HG02610 (cell line): ENCODE results near the gene NCAN.
"Not testable (repeated sequence)": the region's sequence is repeated elsewhere in the genome, so short reads cannot be mapped to it uniquely, and the experiment has no call there.

Experiments used
- ATAC-seq: cut with Tn5 transposase; IDR thresholded peaks from one replicate; pipeline ENCODE4 v1.9.1; 2021; ENCODE audit warnings: mild to moderate bottlenecking, moderate library complexity; ENCODE audit not compliant: unreplicated experiment

NCAN gene

GRCh38 chr19:19223636-19224035 lies 11.9 kb downstream of the NCAN start:
- no peak for ATAC-seq

GRCh38 chr19:19224150-19224851 lies 12.5 kb downstream of the NCAN start:
- no peak for ATAC-seq

DNA sequence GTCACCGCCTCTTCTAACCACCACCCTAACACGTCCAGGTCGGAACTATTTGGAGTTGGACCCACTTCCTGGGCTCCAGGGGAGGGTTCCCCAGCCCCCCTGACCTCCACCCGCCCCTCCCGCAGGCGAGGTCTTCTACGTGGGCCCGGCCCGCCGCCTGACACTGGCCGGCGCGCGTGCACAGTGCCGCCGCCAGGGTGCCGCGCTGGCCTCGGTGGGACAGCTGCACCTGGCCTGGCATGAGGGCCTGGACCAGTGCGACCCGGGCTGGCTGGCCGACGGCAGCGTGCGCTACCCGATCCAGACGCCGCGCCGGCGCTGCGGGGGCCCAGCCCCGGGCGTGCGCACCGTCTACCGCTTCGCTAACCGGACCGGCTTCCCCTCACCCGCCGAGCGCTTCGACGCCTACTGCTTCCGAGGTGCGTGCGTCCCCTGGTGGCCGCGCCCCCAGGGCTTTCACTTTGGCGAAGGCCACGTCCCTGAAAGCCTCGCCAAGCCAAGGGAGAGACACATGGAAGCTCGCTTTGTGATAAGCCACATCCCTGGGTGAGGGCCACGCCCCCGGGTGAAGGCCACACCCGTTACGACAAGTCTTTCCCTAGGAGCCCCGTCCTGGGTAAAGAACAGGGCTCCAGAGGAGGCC lies 13.2 kb downstream of the NCAN start:
- no peak for ATAC-seq

- no peak for ATAC-seq
Observed at GRCh38 chr19:19226204-19226603, 14.4 kb downstream of the NCAN start.

DNA sequence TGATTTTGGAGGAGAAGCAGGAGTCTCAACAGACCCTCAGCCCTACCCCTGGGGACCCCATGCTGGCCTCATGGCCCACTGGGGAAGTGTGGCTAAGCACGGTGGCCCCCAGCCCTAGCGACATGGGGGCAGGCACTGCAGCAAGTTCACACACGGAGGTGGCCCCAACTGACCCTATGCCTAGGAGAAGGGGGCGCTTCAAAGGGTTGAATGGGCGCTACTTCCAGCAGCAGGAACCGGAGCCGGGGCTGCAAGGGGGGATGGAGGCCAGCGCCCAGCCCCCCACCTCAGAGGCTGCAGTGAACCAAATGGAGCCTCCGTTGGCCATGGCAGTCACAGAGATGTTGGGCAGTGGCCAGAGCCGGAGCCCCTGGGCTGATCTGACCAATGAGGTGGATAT lies 14.9 kb downstream of the NCAN start:
- ATAC-seq: no peak

- ATAC-seq: no peak
Observed at GRCh38 chr19:19227217-19227616, 15.5 kb downstream of the NCAN start.

DNA sequence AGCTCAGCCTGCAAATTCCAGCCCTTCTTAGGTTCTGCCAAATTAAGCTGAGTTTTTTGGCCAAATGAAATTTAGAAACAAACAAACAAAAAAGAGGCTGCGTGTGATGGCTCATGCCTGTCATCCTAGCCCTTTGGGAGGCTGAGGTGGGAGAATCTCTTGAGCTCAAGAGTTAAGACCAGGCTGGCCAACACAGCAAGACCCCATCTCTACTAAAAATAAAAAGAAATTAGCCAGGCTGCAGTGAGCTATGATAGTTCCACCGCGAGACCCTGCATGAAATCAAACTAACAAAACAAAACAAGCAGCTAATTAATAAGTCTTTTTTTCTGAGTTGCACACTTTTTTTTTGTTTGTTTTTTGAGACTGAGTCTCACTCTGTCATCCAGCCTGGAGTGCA lies 17.9 kb downstream of the NCAN start:
- no peak for ATAC-seq

GRCh38 chr19:19230999-19231398 lies 19.2 kb downstream of the NCAN start:
- no peak for ATAC-seq

DNA sequence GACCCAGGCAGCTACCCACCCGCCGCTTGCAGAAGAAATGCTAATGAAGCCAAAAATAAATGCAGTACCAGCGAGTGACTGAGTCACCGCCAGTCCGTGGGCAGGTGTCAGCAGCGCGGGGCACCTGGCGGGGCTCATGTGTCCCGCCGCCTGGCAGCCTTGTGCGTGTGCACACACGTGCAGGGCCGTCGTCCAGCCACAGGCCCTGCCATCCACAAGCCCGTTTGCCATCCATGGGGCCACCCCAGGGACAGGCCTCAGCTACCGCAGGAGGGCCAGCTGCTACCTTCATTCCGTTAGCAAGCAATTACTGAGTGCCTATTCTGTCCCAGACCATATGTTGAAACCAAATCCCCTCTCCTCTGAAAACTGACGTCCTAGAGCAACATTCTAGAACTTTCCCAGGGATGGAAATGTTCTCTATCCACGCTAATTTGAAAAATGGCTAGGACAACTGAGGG lies 20.5 kb downstream of the NCAN start:
- ATAC-seq: no peak

GRCh38 chr19:19234220-19234816 lies 22.6 kb downstream of the NCAN start:
- ATAC-seq: no peak

GRCh38 chr19:19236173-19236572 lies 24.4 kb downstream of the NCAN start:
- ATAC-seq: no peak

- no peak for ATAC-seq
Observed at GRCh38 chr19:19238126-19238894, 26.6 kb downstream of the NCAN start.

DNA sequence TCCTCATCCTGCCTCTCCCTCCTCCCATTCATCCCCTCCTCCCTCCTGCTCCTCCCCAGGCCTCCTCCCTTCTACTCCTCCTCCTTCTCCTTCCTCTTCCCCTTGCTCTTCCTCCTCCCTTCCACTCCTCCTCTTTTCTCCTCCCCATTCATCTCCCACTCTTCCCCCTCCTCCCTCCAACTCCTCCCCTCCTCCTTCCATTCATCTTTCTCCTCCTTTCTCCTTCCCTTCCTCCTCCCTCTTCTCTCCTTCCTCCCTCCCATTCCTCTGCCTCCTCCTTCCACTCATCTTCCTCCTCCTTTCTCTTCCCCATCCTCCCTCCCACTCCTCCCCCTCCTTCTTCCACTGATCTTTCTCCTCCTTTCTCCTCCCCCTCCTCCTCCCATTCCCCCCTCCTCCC lies 27.9 kb downstream of the NCAN start:
- ATAC-seq: no peak

GRCh38 chr19:19240476-19240875 lies 28.7 kb downstream of the NCAN start:
- no peak for ATAC-seq

DNA sequence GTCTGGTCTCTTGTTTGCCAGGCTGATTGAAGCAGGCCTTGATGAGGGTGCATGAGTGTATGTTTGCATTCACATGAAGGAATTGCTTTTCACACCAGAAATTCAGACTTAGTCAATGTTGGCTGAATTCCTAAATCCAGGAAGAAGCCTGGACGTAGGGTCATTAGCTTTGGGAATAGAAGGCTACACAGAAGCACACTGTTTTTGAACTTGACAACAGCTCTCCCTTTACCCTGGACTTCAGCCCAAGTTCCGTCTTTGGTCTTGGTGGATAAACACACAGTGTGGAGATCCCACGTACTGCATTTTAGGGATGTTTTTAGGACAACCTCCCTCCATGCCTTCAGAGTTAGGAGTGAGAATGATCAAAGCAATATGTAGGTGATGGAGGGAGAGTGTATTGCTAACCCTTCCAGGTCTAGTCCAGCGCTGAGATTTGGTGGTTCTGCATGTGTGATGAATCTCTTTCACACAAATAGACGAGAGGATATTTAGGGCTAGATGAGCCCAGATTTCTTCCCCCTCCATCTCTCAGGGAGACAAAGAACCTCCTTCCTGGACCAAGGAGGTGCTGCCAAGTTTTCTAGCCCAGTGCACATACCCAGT lies 38.5 kb downstream of the NCAN start:
- no peak for ATAC-seq

- ATAC-seq: not testable (repeated sequence)
Observed at GRCh38 chr19:19253409-19253808, 41.7 kb downstream of the NCAN start.

DNA sequence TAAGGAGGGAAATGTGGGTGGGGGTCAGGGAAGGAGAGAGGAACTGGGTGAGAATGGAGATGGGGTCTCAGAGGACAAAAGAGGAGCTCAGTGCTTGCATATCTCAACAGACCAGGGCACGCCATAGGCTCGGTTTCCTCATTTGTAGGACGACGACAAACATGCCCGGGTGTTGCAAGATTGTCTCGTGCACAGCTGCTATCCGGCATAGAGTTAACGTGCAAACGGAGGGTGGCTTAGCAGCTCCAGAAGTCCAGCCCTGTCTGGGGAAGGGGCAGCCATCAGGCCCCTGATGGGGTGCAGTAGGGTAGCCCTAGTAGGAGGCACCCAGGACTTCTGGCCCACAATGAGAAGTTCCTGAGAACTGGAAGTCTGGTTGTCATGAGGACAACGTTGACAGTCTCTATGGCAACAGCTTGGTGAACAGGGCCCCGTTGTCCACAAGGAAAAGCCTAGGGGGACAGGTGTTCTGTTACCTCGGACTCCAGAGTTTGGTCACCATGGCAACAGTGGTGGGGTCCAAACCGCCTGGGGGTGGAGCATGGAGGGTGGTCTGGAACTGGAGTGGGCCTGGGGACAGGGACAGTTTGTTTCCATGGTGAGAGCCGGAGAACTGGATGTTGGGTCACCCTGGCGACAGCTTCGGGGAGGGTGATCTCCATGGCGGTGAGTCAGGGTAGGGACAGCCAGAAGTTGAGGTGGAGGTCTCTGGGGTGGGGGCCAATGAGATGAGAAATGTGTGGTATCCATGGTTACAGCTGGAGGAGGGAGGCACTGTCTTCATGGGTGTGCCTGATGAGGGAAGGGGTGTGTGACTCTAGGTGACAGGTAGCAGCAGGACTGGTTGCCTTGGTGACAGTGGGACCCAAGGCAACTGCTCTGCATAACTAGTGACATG lies 44.6 kb downstream of the NCAN start:
- ATAC-seq: no peak

DNA sequence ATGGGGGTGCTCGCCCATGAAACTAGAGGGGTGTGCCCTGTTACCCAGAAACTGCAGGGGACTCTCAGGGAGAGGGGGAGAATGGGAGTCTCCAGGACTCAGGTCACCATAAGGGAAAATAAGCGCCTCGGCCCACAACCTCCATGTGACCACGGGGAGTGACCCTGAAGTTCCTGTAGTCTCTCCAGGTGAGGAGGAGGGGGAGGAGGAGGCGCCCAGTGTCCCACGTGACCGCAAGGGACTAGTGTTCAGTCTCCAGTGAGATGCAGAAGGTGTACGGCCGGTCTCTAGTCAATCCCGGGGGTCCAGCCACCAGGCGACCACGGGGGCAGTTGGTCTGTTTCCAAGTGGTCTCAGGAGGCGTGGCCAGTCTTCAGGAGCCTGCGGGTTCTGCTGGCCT lies 45.4 kb downstream of the NCAN start:
- ATAC-seq: no peak

GRCh38 chr19:19257836-19258588 lies 46.3 kb downstream of the NCAN start:
- ATAC-seq: no peak
